Amygdala (tissue), 56 donors: ENCODE data around the gene DPH1.

Source experiments
- DNase-seq, 56 donors: peaks; one replicate each; lab custom pipeline; 2025; lab: John Stamatoyannopoulos, UW

The DPH1 gene

DNA sequence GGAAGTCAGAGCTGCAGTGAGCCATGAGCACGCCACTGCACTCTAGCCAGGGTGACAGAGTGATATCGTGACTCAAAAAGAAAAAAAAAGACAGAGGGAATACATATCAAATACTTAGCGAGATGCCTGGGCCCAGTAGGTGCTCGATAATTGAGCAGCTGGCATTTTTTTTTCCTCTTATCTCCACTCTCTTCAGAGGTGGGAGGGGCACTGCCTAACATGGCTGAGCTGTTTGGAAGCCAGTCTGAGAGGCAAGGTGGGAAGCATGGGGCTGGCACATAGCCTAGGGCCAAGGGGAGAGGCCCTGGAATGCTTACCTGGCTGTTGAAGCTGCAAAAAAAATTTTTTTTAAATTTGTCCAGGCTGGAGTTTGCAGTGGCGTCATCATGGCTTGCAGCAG, 63.4 kb downstream of the DPH1 start:
- DNase-seq: no peak
